Activated CD4-positive, CD25-positive, alpha-beta regulatory T cell treated with anti-CD3 and anti-CD28 coated beads, Interleukin-2, amount 50 U/mL, for 72 hours (primary cell): ENCODE measurements around the gene KIF26B.

Experiments
- DNase-seq: peaks from one replicate; pipeline ENCODE4 v3.0.0; 2021

Gene KIF26B

GRCh38 chr1:245245021-245245667 lies 90.4 kb downstream of the KIF26B start:
- DNase-seq, result no peak

GRCh38 chr1:245246433-245246832 lies 91.6 kb downstream of the KIF26B start:
- no peak for DNase-seq

- no peak for DNase-seq
These were observed 92.6 kb downstream of the KIF26B start for GRCh38 chr1:245247356-245247755.

GRCh38 chr1:245247801-245248200 lies 93.0 kb downstream of the KIF26B start:
- DNase-seq, result no peak

GRCh38 chr1:245248231-245248731 lies 93.5 kb downstream of the KIF26B start:
- DNase-seq, result no peak

- DNase-seq, result no peak
These were observed 101.0 kb downstream of the KIF26B start for GRCh38 chr1:245255783-245256182.

GRCh38 chr1:245256528-245256927 lies 101.7 kb downstream of the KIF26B start:
- no peak for DNase-seq

- DNase-seq, result no peak
These were observed 103.6 kb downstream of the KIF26B start for GRCh38 chr1:245258271-245258920.

GRCh38 chr1:245260110-245260882 lies 105.5 kb downstream of the KIF26B start:
- no peak for DNase-seq

GRCh38 chr1:245260883-245261282 lies 106.1 kb downstream of the KIF26B start:
- no peak for DNase-seq

GRCh38 chr1:245261786-245262185 lies 107.0 kb downstream of the KIF26B start:
- no peak for DNase-seq

GRCh38 chr1:245263529-245264095 lies 108.8 kb downstream of the KIF26B start:
- no peak for DNase-seq

- no peak for DNase-seq
These were observed 109.4 kb downstream of the KIF26B start for GRCh38 chr1:245264226-245264625.

- no peak for DNase-seq
These were observed 111.3 kb downstream of the KIF26B start for GRCh38 chr1:245266105-245266504.

- DNase-seq, result no peak
These were observed 115.3 kb downstream of the KIF26B start for GRCh38 chr1:245270063-245270462.

- DNase-seq, result no peak
These were observed 116.2 kb downstream of the KIF26B start for GRCh38 chr1:245270972-245271371.

GRCh38 chr1:245272676-245273075 lies 117.9 kb downstream of the KIF26B start:
- no peak for DNase-seq

- no peak for DNase-seq
These were observed 121.7 kb downstream of the KIF26B start for GRCh38 chr1:245276445-245276844.

GRCh38 chr1:245277276-245277675 lies 122.5 kb downstream of the KIF26B start:
- no peak for DNase-seq

GRCh38 chr1:245278846-245279245 lies 124.1 kb downstream of the KIF26B start:
- no peak for DNase-seq

GRCh38 chr1:245279346-245279745 lies 124.6 kb downstream of the KIF26B start:
- DNase-seq, result no peak

GRCh38 chr1:245283001-245283400 lies 128.2 kb downstream of the KIF26B start:
- DNase-seq, result no peak

- no peak for DNase-seq
These were observed 130.4 kb downstream of the KIF26B start for GRCh38 chr1:245285168-245285567.

- no peak for DNase-seq
These were observed 134.0 kb downstream of the KIF26B start for GRCh38 chr1:245288796-245289195.
